OCI-LY3 (cell line): ENCODE results near the gene TPO.

Experiments used
- EZH2phosphoT487 ChIP-seq: fragments of 200-600 bp; shearing (Covaris generic); IDR thresholded peaks from 2 replicates; pipeline ENCODE4 v1.6.1; 2018; ENCODE audit warnings: antibody characterized with exemption, mixed run types, low read depth
- TF ChIP-seq, protein P1 (sequence below): fragments of 200-600, 300-600 bp; sonication (generic); IDR thresholded peaks from 2 replicates; pipeline ENCODE4 v1.5.1; 2014; ENCODE audit warnings: antibody characterized with exemption, low read length, low read depth

DNA sequence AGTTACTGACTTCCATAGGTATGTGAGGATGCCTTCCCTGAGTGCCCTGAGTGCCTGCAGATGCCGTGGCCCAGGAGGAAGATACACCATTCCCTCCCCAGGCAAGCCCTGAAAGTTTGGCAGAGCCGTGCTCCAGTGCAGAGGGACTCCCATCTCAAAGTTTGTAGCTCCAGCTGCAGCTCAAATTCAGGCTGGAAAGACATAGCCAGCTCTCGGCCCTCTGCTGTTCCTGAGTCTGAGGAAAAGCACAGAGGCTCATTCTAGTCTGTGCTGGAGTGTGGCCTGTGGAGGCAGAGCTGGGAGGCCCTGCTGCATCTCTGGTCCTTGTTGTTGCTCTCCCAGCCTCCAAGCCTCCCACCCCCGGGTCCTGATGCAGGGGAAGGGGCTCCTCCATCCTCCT lies 15.9 kb upstream of the TPO start:
- TF ChIP-seq, protein P1, sequence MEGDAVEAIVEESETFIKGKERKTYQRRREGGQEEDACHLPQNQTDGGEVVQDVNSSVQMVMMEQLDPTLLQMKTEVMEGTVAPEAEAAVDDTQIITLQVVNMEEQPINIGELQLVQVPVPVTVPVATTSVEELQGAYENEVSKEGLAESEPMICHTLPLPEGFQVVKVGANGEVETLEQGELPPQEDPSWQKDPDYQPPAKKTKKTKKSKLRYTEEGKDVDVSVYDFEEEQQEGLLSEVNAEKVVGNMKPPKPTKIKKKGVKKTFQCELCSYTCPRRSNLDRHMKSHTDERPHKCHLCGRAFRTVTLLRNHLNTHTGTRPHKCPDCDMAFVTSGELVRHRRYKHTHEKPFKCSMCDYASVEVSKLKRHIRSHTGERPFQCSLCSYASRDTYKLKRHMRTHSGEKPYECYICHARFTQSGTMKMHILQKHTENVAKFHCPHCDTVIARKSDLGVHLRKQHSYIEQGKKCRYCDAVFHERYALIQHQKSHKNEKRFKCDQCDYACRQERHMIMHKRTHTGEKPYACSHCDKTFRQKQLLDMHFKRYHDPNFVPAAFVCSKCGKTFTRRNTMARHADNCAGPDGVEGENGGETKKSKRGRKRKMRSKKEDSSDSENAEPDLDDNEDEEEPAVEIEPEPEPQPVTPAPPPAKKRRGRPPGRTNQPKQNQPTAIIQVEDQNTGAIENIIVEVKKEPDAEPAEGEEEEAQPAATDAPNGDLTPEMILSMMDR: no peak
- TF ChIP-seq EZH2phosphoT487: no peak
